GM21786 (cell line): Measurements from ENCODE around the gene BCL2L11.
"Not testable (repeated sequence)": the region's sequence is repeated elsewhere in the genome, so short reads cannot be mapped to it uniquely, and the experiment has no call there.

Experiments used
- ATAC-seq: cut with Tn5 transposase; IDR thresholded peaks from one replicate; pipeline ENCODE4 v1.9.1; 2021; ENCODE audit not compliant: unreplicated experiment

Gene BCL2L11, protein sequence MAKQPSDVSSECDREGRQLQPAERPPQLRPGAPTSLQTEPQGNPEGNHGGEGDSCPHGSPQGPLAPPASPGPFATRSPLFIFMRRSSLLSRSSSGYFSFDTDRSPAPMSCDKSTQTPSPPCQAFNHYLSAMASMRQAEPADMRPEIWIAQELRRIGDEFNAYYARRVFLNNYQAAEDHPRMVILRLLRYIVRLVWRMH

DNA sequence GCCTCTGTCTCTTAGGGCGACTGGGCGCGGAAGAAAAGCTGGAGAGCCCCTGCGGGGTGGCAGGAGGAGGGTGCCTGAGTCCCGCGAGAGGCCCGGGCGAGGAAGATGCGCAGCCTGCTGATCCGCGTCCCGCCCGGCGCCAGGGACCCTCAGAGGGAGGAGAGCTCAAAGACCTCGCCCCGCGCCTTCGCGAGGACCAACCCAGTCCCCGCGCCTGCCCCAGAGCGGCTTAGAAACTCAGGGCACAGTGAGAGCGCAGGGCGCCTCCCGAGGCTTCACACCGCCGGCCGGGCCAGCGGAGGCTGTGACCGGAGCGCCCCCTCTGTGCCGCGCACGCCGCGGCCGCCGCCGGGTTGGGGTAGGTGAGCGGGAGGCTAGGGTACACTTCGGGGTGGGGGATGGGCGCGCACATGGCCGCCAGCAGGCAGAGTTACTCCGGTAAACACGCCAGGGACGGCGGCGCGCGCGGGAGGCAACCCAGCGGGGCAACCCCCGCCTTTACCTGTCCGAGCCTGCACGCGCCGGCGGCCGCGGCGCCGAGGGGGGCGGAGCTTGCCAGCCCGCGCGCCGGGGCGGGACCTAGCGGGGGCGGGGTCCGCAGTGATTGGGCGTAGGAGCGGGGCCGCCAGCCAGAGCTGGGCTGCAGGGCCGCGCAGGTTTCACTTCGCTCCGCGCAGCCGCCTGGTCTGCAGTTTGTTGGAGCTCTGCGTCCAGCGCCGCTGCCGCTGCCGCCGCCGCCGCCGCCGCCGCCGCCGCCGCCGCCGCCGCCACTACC is at the start of gene BCL2L11:
Gene BCL2L11 (plus strand): TSS at position 662 of the 775 bp plus-strand sequence. CDS start 2,832 bp downstream, outside the sequence.
- peak; percentile 54 for ATAC-seq

- no peak for ATAC-seq
These were observed 49.0 kb upstream of the BCL2L11 start for GRCh38 chr2:111071600-111072171.

GRCh38 chr2:111072220-111072871 is 48.4 kb upstream of the BCL2L11 start:
- ATAC-seq: no peak

DNA sequence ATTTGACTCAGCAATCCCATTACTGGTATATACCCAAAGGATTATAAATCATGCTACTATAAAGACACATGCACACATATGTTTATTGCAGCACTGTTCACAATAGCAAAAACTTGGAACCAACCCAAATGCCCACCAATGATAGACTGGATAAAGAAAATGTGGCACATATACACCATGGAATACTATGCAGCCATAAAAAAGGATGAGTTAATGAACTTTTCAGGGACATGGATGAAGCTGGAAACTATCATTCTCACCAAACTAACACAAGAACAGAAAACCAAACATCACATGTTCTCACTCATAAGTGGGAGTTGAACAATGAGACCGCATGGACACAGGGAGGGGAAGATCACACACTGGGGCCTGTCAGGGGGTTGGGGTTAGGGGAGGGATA is 38.1 kb upstream of the BCL2L11 start:
- not testable (repeated sequence) for ATAC-seq

DNA sequence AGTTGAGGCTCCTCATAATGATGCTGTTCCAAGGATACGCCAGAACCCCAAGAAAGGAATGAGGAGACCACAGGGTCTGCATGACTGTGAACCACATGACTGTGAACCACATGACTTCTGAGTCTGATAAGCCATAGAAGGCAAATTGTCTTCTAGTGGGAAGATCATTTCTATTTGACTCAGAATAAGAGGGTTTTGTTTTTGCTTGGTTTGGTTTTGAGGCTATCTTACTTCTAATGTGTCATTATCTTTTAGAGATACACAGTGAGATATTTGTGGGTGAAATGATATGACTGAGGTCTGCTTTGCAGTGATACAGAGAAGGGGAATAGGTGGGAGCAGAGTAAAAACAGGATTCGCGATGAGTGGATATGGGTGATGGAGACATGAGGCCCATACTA is 28.9 kb upstream of the BCL2L11 start:
- no peak for ATAC-seq

DNA sequence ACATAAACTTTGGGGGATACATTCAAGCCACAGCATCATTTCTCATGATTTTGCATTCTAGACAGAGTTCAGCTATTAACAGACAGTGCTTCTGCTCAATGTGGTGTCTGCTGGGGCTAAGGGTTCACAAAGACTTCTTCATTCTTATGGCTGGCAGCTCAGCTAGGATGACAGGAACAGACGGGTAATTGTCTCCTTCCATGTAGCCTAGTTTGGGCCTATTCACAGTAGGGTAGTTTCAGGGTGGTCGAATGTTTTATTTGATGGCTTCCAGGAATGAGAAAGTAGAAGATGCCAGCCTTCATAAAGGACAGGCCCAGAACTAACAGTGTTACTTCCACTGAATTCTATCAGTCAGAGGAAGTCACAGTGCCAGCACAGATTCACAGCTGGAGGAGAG is 26.0 kb upstream of the BCL2L11 start:
- no peak for ATAC-seq

- ATAC-seq: no peak
These were observed 25.3 kb upstream of the BCL2L11 start for GRCh38 chr2:111095434-111095833.

DNA sequence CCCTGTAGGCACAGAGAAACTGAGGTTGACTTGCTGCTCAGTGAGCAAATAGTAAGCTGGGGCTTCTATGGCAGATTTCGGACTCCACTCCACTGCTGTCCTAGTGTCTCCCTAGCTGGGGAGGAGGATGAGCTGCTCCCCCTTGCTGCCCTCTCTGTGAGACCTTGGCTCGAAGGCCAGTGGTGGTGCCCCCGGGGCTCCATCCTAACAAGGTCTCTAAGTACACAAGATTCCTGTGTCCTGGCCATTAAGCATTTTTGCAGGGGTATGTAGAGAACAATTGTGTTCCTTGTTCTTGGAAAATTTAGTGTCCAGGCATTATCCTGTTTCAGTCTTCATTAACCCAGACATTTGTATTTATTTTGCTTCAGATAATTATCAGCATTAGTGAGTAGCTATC is 21.3 kb upstream of the BCL2L11 start:
- no peak for ATAC-seq

- ATAC-seq: peak; percentile 21
These were observed 20.5 kb upstream of the BCL2L11 start for GRCh38 chr2:111100087-111100764.

GRCh38 chr2:111100765-111101162 is 19.9 kb upstream of the BCL2L11 start:
- ATAC-seq: peak; percentile 89

DNA sequence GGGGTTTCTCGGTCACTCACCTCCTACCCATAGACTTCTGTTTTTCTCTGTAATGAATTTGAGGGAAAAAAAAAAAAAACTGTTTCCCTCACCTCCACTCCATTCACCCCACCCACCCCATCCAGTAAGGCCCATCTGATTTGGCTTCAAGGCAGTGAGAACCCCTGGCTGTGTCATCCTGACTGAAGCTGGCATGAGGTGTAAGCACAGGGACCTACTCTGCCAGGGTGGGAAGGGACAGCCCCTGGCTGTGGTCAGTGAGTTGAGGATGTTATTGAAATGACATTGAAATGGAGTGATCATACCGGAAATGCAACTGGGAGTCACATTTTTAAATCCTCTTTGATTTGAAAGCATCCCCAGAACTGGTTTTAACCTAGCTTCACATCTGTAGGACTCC is 19.1 kb upstream of the BCL2L11 start:
- no peak for ATAC-seq

- ATAC-seq: no peak
These were observed 18.5 kb upstream of the BCL2L11 start for GRCh38 chr2:111102216-111102615.

DNA sequence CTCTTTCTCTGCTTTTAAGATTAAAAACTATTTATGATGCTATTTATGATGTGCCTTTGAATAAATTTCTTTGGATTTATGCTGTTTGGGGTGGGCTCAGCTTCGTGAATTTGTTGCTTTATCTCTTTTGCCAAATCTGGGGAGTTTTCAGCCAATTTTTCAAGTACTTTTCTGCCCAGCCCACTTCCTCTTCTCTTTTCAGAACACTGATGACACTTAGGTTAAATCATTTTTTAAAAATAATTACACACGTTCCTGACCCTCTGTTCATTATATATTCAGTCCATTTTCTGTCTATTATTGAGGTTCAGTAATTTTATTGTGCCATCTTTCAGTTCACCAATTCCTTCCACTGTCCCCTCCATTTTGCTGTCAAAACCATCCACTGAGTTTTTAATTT is 14.8 kb upstream of the BCL2L11 start:
- ATAC-seq: no peak

DNA sequence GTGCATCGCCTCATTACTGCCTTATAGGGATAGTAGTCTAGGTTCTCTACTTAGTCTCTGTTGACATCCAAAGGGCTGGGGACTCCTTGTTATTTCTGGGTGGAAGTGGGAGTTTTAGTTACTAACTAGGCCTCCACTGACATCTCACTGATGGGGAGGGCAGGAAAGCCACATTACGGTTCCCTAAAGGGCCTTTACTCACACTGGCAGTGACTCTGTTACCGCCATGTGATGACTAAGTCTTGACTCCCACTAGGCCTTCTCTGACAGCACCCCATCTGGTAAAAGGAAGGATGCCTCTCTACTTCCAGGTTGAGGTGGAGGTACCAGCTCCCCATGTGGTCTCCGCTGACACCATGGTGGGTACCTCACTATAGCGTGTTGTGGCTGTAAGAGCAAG is 14.0 kb upstream of the BCL2L11 start:
- no peak for ATAC-seq

GRCh38 chr2:111108745-111109271 is 11.9 kb upstream of the BCL2L11 start:
- no peak for ATAC-seq

DNA sequence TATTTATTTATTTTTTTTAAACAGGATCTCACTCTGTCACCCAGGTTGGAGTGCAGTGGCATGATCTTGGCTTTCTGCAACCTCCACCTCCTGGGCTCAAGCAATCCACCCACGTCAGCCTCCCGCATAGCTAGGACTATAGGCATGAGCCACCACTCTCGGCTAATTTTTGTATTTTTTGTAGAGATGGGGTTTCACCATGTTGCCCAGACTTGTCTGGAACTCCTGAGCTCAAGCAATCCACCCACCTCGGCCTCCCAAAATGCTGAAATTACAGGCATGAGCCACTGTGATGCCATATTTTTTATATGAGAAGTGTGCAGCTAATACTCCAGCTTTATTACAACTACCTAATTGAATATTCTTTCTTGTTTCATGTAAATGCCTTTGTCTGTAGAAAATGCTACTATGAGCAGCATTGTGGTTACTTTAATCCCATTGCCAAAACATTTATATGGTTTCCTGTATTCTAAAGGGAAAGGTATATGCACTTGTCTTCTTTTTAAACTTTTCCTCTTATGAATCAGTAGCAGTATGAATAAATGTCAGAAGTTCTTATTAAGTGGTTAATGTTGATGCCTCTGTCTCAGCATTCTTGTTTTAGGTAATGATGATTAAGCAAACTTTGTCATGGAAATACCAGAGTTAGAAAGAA is 9.5 kb upstream of the BCL2L11 start:
- no peak for ATAC-seq

DNA sequence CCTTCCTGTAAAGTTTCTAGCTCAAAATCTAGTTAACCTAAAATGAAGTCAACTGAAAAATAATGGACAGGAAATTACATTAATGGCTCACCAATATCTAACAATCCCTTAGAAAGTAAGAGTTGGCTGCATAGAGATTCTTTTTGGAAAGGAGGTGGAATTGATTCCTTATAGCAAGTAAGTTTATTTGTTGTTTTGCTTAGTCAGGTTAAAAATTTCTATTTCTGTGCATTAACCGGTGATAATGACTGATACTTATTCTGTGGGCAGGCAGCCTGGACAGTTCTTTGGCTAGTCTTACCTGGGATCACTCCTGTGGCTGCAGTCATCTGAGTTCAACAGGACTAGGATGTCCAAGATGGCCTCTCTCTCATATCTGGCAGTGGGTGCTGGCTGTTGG is 6.9 kb upstream of the BCL2L11 start:
- ATAC-seq: no peak

- peak; percentile 39 for ATAC-seq
These were observed 4.5 kb upstream of the BCL2L11 start for GRCh38 chr2:111116011-111116746.

DNA sequence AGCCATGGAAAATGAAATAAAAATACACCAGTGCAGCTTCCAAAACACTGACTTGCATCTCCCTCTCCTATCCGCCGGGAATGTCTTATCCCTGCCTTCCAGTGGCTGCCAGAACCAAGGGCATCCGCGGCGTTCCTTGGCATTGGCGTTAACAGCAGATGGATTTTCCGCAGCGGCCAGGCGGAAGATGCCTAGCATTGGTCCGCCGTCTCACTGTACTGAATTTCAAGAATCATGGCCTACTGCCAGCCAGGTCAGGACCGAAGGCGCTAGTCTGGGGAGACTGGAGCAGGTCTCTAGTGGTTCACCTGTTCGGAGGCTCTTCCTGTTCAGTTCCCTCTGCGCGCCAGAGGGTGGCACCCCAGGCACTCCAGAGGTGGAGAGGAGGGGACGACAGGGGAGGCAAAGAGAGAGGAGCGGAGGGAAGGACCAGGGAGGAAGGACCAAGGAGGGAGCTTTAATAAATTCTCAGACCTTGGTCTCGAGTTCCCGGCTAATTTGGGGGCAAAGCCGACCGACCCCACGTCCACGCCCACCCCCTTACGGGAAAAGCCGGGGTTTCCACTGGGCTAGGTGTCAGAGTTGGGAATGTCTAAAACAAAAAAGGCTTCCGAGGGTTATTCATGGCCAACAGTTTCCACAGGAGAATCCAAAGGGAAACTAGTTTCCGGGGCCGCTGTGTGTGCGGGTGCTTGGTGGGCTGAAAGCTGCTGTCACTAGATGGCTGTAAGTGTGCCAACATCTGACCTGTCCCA is 3.7 kb upstream of the BCL2L11 start:
- no peak for ATAC-seq
